Measurements from ENCODE around the gene TMEM11. TPM values are rescaled to one million over a fixed set of nuclear protein-coding genes. Genes with fewer than 3 reads are reported as not detected.

TMEM11 gene
- total RNA-seq, 1 donor from 2014 or later: 17.3 TPM

DNA sequence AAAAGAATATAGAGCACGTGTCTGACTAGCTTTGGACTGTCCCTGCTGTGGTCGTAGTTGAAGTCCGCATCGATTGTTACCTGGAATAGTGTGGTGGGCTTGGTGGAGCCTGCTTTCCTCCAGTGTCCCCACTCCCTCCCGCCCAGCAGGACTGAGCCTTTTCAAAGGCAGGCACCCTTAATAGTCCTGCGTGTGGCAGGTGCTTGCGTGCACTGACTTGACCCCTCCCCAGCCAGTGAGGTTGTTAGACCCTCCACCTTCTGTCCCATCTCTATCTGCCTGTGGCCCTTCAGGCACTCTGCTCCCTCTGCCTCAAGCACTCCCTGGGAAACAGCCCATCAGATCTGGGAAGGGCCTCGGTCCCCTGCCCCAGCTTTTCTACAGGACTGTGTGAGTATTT, 36.6 kb downstream of the TMEM11 start:
- no peaks in the 10 kb centered on the region for H3K4me1 ChIP-seq
- H3K4me3 Mint-ChIP-seq: no peak overlapping the region
- no peaks in the 10 kb centered on the region for H3K4me1 Mint-ChIP-seq
- H3F3A ChIP-seq (ENCODE audit: low read depth): no peaks in the 10 kb centered on the region
- H3K79me2 ChIP-seq (ENCODE audit: low read depth): no peaks in the 10 kb centered on the region
- H3K27ac Mint-ChIP-seq: no peak overlapping the region
- no peaks in the 10 kb centered on the region for H3K36me3 ChIP-seq
- no peaks in the 10 kb centered on the region for H3K27me3 Mint-ChIP-seq (ENCODE audit: insufficient read depth, low read depth)
- no peak for DNase-seq (ENCODE audit: low spot score)
- H2AFZ ChIP-seq (replicated peaks): no peak overlapping the region
- no peaks in the 10 kb centered on the region for H3K27me3 ChIP-seq
- H3K4me2 ChIP-seq: no peak overlapping the region
- TF ChIP-seq EZH2phosphoT487 (IDR thresholded peaks at IDR 0.05): no peak
- TF ChIP-seq EZH2 (IDR thresholded peaks at IDR 0.05): no peak
- TF ChIP-seq, protein P1, sequence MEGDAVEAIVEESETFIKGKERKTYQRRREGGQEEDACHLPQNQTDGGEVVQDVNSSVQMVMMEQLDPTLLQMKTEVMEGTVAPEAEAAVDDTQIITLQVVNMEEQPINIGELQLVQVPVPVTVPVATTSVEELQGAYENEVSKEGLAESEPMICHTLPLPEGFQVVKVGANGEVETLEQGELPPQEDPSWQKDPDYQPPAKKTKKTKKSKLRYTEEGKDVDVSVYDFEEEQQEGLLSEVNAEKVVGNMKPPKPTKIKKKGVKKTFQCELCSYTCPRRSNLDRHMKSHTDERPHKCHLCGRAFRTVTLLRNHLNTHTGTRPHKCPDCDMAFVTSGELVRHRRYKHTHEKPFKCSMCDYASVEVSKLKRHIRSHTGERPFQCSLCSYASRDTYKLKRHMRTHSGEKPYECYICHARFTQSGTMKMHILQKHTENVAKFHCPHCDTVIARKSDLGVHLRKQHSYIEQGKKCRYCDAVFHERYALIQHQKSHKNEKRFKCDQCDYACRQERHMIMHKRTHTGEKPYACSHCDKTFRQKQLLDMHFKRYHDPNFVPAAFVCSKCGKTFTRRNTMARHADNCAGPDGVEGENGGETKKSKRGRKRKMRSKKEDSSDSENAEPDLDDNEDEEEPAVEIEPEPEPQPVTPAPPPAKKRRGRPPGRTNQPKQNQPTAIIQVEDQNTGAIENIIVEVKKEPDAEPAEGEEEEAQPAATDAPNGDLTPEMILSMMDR (IDR thresholded peaks at IDR 0.05): no peak
- peaks cover 18% of the 10 kb centered on the region for H3K36me3 Mint-ChIP-seq
- H4K20me1 ChIP-seq (ENCODE audit: low read depth): no peaks in the 10 kb centered on the region
- no peaks in the 10 kb centered on the region for H3K9me3 Mint-ChIP-seq
- H3K27ac ChIP-seq: no peak overlapping the region
- no peak overlapping the region for H3K4me3 ChIP-seq
- H3K9ac ChIP-seq: no peak overlapping the region
- H3K9me3 ChIP-seq (ENCODE audit: low read depth): no peaks in the 10 kb centered on the region

DNA sequence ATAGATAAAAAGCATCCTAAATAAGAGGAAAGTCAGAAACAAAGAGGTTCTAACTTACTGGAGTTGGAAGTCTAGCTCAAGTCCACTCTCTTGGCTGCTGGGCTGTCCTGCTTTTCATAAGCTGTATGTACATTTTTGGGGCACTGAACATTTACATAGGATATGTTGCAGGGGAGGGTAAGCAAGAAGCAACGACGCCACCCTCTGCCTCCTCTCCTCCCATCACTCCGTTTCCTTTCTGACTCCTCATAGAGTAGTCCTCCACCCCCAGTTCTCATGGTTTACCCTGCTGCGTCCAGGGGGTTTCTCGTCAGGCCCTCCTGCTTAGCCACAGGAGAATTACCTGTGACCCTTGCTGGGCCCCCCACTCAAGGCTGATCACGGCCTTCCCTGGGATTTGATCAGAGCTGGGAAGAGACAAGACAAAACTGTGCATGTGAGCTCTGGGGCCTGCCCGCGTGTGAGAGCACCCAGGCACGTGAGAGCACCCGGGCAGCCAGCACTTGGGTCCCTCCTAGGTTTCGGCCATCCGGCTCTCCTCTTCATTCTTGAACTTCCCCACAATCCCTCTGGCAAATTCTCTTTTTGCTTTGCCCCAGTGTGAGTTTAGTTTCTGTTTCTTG, 37.1 kb downstream of the TMEM11 start:
- H3K9me3 ChIP-seq (ENCODE audit: low read depth): no peaks in the 10 kb centered on the region
- H3K36me3 Mint-ChIP-seq: peaks cover 18% of the 10 kb centered on the region
- no peaks in the 10 kb centered on the region for H3K27me3 ChIP-seq
- H3K9ac ChIP-seq: no peak overlapping the region
- H4K20me1 ChIP-seq (ENCODE audit: low read depth): no peaks in the 10 kb centered on the region
- no peaks in the 10 kb centered on the region for H3K27me3 Mint-ChIP-seq (ENCODE audit: insufficient read depth, low read depth)
- H3K4me3 ChIP-seq: no peak overlapping the region
- no peak overlapping the region for H3K27ac ChIP-seq
- H3K4me1 Mint-ChIP-seq: no peaks in the 10 kb centered on the region
- no peak overlapping the region for H2AFZ ChIP-seq (replicated peaks)
- H3K79me2 ChIP-seq (ENCODE audit: low read depth): no peaks in the 10 kb centered on the region
- no peak for TF ChIP-seq EZH2phosphoT487 (IDR thresholded peaks at IDR 0.05)
- no peak for TF ChIP-seq EZH2 (IDR thresholded peaks at IDR 0.05)
- TF ChIP-seq, protein P1 (IDR thresholded peaks at IDR 0.05): no peak
- no peaks in the 10 kb centered on the region for H3K36me3 ChIP-seq
- H3K9me3 Mint-ChIP-seq: no peaks in the 10 kb centered on the region
- no peaks in the 10 kb centered on the region for H3K4me1 ChIP-seq
- no peak for DNase-seq (ENCODE audit: low spot score)
- no peaks in the 10 kb centered on the region for H3F3A ChIP-seq (ENCODE audit: low read depth)
- H3K27ac Mint-ChIP-seq: no peak overlapping the region
- no peak overlapping the region for H3K4me2 ChIP-seq
- H3K4me3 Mint-ChIP-seq: no peak overlapping the region

DNA sequence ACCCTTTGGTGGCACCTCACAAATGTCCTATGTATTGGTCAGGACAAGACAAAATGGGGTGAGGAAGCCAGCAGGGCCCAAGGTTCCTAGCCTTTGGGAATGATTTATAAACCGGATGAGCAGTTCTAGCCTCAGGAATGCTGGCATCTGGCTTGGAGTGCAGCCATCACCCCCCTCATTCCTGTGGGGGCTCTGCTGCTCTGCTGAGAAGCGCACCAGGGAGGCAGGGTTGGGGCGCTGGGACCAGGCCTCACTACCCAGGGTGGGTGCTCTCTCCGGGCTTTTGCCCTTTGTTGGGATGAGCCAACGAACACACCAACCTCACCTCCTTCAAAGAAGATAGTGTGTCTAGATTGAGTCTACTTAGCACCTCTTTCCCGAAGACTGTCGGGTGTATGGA, 39.2 kb downstream of the TMEM11 start:
- H2AFZ ChIP-seq (replicated peaks): no peak overlapping the region
- no peak for TF ChIP-seq EZH2 (IDR thresholded peaks at IDR 0.05)
- no peak for TF ChIP-seq EZH2phosphoT487 (IDR thresholded peaks at IDR 0.05)
- TF ChIP-seq, protein P1 (IDR thresholded peaks at IDR 0.05): no peak
- DNase-seq (ENCODE audit: low spot score): no peak

More for the DNA sequence above, 39.2 kb downstream of the TMEM11 start:
- no peaks in the 10 kb centered on the region for H3K36me3 ChIP-seq
- no peaks in the 10 kb centered on the region for H3K4me1 ChIP-seq
- no peaks in the 10 kb centered on the region for H3K9me3 Mint-ChIP-seq
- no peaks in the 10 kb centered on the region for H3K27me3 Mint-ChIP-seq (ENCODE audit: insufficient read depth, low read depth)
- no peaks in the 10 kb centered on the region for H3K9me3 ChIP-seq (ENCODE audit: low read depth)
- no peaks in the 10 kb centered on the region for H3F3A ChIP-seq (ENCODE audit: low read depth)
- no peaks in the 10 kb centered on the region for H3K79me2 ChIP-seq (ENCODE audit: low read depth)
- no peak overlapping the region for H3K4me3 Mint-ChIP-seq
- no peaks in the 10 kb centered on the region for H3K27me3 ChIP-seq
- no peak overlapping the region for H3K27ac Mint-ChIP-seq
- no peaks in the 10 kb centered on the region for H4K20me1 ChIP-seq (ENCODE audit: low read depth)
- H3K9ac ChIP-seq: no peak overlapping the region
- H3K27ac ChIP-seq: no peak overlapping the region
- no peak overlapping the region for H3K4me3 ChIP-seq
- H3K4me1 Mint-ChIP-seq: peaks cover 4% of the 10 kb centered on the region
- peaks cover 13% of the 10 kb centered on the region for H3K36me3 Mint-ChIP-seq
- no peak overlapping the region for H3K4me2 ChIP-seq
